Measurements from ENCODE around the gene PGAP3.

PGAP3 gene

GRCh38 chr17:39663340-39663687 lies 24.5 kb downstream of the PGAP3 start:
- POLR2A ChIA-PET, result no interaction called here
- DNase-seq (ENCODE audit: low read depth, low spot score), result no peak
- CTCF ChIA-PET, result interaction anchor here (0.8 to 3.2 kb wide), 3 partner anchors 9 to 40 kb away, joined by 4 to 16 read pairs (median 16); no protein-coding TSS in a partner anchor
- no peak for TF ChIP-seq CTCF (IDR thresholded peaks at IDR 0.05; ENCODE audit: insufficient read depth, low read length, missing control alignments)
- no peak overlapping the region for H3K4me3 ChIP-seq (ENCODE audit: low read depth, low read length)

DNA sequence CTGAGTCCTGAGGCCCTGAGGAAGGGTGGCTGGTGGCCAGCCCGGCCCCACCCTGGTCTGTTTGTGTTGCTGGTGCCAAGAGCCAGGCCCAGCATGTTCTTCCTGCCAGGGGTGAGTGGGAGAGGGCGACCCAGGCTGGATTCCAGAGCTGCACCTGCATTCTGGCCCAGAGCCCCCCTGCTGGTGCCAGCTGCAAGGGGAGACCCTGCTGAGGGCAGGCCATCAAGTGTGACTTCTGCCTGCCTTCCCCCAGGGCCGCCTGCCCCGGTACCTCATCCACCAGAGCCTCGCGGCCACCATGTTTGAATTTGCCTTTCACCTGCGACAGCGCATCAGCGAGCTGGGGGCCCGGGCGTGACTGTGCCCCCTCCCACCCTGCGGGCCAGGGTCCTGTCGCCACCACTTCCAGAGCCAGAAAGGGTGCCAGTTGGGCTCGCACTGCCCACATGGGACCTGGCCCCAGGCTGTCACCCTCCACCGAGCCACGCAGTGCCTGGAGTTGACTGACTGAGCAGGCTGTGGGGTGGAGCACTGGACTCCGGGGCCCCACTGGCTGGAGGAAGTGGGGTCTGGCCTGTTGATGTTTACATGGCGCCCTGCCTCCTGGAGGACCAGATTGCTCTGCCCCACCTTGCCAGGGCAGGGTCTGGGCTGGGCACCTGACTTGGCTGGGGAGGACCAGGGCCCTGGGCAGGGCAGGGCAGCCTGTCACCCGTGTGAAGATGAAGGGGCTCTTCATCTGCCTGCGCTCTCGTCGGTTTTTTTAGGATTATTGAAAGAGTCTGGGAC lies 25.1 kb downstream of the PGAP3 start:
- ChIA-PET CTCF (interaction anchor here (0.8 to 3.2 kb wide), 6 partner anchors 8 to 40 kb away, joined by 3 to 16 read pairs (median 4); no protein-coding TSS in a partner anchor), POLR2A (no interaction called here)
- no peak overlapping the region for H3K4me3 ChIP-seq (ENCODE audit: low read depth, low read length)
- TF ChIP-seq CTCF (IDR thresholded peaks at IDR 0.05; ENCODE audit: insufficient read depth, low read length, missing control alignments), result no peak
- no peak for DNase-seq (ENCODE audit: low read depth, low spot score)

- CTCF ChIA-PET, result interaction anchor here (0.9 to 3.2 kb wide), 5 partner anchors 8 to 12 kb away, joined by 3 to 16 read pairs (median 4); no protein-coding TSS in a partner anchor
- no peak overlapping the region for H3K4me3 ChIP-seq (ENCODE audit: low read depth, low read length)
- TF ChIP-seq CTCF (IDR thresholded peaks at IDR 0.05; ENCODE audit: insufficient read depth, low read length, missing control alignments), result no peak
- POLR2A ChIA-PET, result no interaction called here
- no peak for DNase-seq (ENCODE audit: low read depth, low spot score)
Measured at GRCh38 chr17:39661744-39662541, 25.9 kb downstream of the PGAP3 start.

DNA sequence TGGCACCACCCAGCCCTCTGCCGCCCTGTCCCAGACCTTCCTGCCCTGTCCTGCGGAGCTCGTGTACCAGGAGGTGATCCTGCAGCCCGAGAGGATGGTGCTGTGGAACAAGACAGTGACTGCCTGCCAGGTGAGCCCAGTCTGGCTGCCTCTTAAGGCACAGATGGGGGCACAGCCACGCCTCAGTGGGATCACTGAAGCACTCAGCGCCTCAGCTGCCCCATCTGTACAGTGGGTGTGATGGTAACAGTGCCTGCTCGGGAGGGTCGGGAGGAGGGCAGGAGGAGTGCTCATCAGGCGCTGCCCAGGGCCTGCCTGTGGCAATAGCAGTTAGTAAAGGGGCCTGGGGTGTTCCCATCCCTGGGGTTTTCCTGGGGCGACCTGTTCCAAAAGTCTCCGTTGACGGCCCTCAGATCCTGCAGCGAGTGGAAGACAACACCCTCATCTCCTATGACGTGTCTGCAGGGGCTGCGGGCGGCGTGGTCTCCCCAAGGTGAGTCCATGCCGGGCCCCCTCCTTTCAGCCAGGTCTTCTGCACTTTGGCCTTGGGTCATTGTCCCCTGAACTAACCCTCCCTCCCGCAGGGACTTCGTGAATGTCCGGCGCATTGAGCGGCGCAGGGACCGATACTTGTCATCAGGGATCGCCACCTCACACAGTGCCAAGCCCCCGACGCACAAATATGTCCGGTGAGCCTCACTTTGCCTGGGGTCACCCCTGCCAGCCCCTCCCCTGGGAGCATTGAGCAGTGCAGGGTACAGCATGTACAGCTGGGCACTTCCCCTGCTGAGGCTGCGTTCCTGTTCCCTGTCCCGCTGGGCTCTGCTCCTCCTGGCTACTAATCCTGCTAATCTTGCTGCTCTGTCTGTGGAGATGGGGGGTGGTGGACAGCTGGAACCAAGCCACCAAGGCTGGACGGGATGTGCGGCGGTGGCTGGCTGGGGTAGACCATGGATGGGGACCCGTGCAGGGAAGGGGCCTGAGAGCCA lies 27.2 kb downstream of the PGAP3 start:
- no peak overlapping the region for H3K4me3 ChIP-seq (ENCODE audit: low read depth, low read length)
- CTCF ChIA-PET, result interaction anchor here (1.2 to 1.5 kb wide), 4 partner anchors 8 to 39 kb away, joined by 4 to 8 read pairs (median 6); partner anchors contain the start of gene PNMT
- POLR2A ChIA-PET, result no interaction called here
- TF ChIP-seq CTCF (IDR thresholded peaks at IDR 0.05; ENCODE audit: insufficient read depth, low read length, missing control alignments), result no peak
- DNase-seq (ENCODE audit: low read depth, low spot score), result no peak

GRCh38 chr17:39660011-39660360 lies 27.9 kb downstream of the PGAP3 start:
- no peak overlapping the region for H3K4me3 ChIP-seq (ENCODE audit: low read depth, low read length)
- ChIA-PET CTCF (interaction anchor here (0.7 to 1.4 kb wide), 4 partner anchors 9 to 39 kb away, joined by 3 to 8 read pairs (median 4); partner anchors contain the start of gene PNMT), POLR2A (no interaction called here)
- no peak for DNase-seq (ENCODE audit: low read depth, low spot score)
- no peak for TF ChIP-seq CTCF (IDR thresholded peaks at IDR 0.05; ENCODE audit: insufficient read depth, low read length, missing control alignments)
